ENCODE measurements around the gene HBG2.

DNA sequence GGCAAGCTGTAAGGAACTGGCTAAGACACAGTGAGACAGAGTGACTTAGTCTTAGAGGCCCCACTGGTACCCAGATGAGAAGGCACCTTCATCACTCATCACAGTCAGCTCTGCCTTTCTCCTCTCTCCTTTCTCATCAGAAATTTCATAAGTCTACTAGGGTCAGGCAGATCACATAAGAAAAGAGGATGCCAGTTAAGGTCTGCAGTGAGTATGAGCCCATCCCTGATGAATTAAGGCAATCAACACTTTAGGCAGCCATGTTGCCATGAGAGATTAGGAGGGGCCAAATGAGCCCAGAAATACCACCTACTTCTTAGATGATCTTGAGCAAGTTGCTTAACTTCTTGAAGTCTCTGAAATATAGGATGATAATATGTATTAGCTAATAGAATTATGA lies 27.0 kb upstream of the HBG2 start:
- no peak for TF ChIP-seq SIX5 (IDR thresholded peaks at IDR 0.05; ENCODE audit: low read depth, low read length)
- no peak for TF ChIP-seq NRF1 (IDR thresholded peaks at IDR 0.05; ENCODE audit: low read depth, low read length)
- TF ChIP-seq, protein P1, sequence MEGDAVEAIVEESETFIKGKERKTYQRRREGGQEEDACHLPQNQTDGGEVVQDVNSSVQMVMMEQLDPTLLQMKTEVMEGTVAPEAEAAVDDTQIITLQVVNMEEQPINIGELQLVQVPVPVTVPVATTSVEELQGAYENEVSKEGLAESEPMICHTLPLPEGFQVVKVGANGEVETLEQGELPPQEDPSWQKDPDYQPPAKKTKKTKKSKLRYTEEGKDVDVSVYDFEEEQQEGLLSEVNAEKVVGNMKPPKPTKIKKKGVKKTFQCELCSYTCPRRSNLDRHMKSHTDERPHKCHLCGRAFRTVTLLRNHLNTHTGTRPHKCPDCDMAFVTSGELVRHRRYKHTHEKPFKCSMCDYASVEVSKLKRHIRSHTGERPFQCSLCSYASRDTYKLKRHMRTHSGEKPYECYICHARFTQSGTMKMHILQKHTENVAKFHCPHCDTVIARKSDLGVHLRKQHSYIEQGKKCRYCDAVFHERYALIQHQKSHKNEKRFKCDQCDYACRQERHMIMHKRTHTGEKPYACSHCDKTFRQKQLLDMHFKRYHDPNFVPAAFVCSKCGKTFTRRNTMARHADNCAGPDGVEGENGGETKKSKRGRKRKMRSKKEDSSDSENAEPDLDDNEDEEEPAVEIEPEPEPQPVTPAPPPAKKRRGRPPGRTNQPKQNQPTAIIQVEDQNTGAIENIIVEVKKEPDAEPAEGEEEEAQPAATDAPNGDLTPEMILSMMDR (IDR thresholded peaks at IDR 0.05; ENCODE audit: control extremely low read depth in 1 of 3, insufficient read depth in 1 of 3, low read depth in 1 of 3, low read length in 3 of 3): no peak
- TF ChIP-seq POLR2A (IDR thresholded peaks at IDR 0.05; ENCODE audit: control extremely low read depth in 1 of 2, low read depth in 2 of 2, low read length in 2 of 2): no peak
- no peak for TF ChIP-seq CHD1 (IDR thresholded peaks at IDR 0.05; ENCODE audit: low read depth, low read length)
- TF ChIP-seq SRF (IDR thresholded peaks at IDR 0.05; ENCODE audit: low read depth, low read length): no peak
- no peak for TF ChIP-seq POLR2AphosphoS5 (IDR thresholded peaks at IDR 0.05; ENCODE audit: low read depth, low read length)
- no peak for TF ChIP-seq MAFK (IDR thresholded peaks at IDR 0.05; ENCODE audit: low read depth, low read length)
- TF ChIP-seq, protein P2, sequence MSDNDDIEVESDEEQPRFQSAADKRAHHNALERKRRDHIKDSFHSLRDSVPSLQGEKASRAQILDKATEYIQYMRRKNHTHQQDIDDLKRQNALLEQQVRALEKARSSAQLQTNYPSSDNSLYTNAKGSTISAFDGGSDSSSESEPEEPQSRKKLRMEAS (IDR thresholded peaks at IDR 0.05): no peak
- no peak for TF ChIP-seq YY1 (IDR thresholded peaks at IDR 0.05; ENCODE audit: low read depth, low read length)
- no peak for TF ChIP-seq EZH2 (IDR thresholded peaks at IDR 0.05; ENCODE audit: low read depth, low read length, severe bottlenecking)
- TF ChIP-seq KDM4A (IDR thresholded peaks at IDR 0.05; ENCODE audit: low read depth, low read length, severe bottlenecking): no peak
- TF ChIP-seq RAD21 (IDR thresholded peaks at IDR 0.05 in 1 of 2, conservative IDR thresholded peaks at IDR 0.05 in 1 of 2; ENCODE audit: low read depth in 2 of 2, low read length in 2 of 2): no peak
- TF ChIP-seq RNF2 (IDR thresholded peaks at IDR 0.05; ENCODE audit: borderline replicate concordance, low read depth, low read length, missing control alignments, poor library complexity, severe bottlenecking): no peak
